NCI-H1694 (cell line): ENCODE results near the gene SLC6A11.

Experiments used
- DNase-seq: peaks from one replicate; lab custom pipeline; 2025; lab: John Stamatoyannopoulos, UW

SLC6A11 gene

DNA sequence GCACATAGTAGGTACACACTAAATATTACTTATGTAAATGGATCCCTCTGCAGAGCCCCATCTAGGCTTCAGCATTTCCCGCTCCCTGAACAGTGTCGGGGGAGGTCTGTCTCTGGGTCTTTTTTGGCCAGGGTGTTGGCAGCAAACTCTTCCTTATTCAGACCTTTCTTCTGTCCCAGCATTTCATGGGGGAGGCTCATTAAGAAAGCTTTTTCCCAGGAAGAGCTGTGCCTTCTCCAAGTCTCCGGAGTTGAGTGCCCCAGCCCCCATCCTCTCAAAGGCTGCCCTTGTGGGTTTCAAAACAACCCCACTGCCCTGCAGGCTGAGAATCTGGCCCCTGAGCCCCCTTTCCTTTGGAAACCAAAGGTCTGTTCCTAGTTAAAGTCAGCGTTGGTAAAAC lies 25.1 kb downstream of the SLC6A11 start:
- DNase-seq = no peak

DNA sequence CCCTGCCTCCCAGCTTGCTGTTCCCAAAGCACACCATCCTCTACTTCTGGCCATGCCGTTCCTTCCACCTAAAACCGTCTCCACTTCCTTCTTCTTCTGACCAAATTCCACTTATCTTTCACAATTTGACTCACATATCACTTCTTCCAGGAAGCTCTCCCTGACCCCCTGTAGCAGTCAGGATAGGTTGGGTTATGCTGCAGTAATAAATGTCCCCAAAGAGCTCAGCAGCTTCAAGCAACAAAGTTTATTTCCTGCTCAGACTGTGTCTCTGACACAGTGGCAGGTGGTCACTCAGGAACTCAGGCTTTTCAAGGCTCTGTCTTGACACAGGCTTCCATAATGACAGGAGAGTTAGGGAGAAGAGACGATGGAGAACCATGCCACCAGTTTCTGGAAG lies 27.4 kb downstream of the SLC6A11 start:
- no peak for DNase-seq

GRCh38 chr3:10845001-10845761 lies 29.2 kb downstream of the SLC6A11 start:
- no peak for DNase-seq

GRCh38 chr3:10845839-10846656 lies 30.0 kb downstream of the SLC6A11 start:
- no peak for DNase-seq

- DNase-seq = no peak
Observed at GRCh38 chr3:10846657-10846975, 30.6 kb downstream of the SLC6A11 start.

- no peak for DNase-seq
Observed at GRCh38 chr3:10848261-10848660, 32.2 kb downstream of the SLC6A11 start.

DNA sequence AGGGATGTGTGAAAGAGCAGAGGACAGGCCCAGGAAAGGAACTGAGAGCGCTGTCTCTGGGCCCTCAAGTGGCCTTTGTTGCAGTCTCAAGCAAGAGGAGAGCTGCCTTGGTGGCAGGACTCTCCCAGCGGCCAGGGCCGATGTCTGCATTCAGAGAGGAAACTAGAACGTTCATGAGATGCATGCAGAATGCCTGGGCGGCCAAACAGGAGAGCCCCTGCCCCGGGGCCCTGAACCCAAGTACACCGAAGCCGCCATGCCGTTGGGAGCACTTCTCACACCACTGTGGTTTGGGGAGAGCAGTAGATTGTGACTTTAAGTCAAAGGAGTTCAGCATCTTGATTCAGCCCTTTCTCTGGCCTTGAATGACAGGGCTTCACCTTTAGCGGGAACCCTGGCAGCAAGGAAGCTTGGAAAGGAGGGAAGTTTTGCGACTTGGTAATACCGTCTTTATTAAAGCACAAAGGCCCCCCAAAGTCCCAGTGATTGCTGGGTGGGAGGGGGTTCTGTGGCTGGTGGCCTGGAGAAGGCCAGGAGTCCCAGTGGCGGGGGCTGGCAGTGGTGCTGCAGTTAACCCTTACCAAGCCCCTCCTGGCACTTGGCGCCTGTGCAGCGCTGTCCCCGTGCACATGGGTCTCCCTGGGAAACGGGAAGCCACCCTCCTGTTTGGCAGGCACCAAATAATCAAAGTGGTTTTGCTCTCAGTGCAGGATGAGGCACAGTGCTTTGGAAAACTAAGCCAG lies 36.2 kb downstream of the SLC6A11 start:
- DNase-seq = no peak

DNA sequence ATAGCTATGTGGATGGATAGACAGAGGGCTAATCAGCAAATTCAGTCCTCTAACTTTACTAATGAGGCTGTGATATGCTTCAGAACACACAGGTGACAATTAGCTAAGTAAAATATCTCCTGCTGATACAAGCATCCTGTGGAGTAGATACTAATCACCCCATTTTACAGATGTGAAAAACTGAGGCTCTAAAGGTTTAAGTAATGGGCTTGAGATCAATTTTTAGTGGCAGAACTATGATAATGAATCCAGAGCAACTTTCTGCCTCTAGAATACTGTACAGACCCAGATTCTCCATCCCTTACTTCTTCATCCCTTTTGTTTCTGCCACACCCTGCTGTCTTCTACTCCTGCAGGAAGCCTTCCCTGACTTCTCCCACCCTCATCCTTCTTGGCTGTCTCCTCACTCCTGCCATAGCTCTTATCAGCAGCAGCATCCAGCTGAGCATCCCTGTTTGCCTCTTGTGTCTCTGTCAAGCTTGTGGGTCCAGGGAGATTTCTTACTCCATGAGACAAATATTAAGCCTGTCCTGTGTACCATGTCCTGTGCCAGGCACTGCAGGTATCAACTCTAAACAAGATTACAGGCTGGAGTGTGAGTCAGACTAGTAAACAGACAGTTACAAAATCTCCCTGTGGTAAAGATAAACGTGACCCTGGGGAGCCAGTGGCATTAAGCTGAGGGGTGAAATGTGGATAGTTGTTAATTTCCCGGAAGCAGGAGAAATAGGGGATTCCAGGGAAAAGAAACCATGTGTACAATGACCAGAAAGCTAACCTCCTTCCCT lies 39.2 kb downstream of the SLC6A11 start:
- no peak for DNase-seq

GRCh38 chr3:10855871-10856662 lies 40.0 kb downstream of the SLC6A11 start:
- no peak for DNase-seq

DNA sequence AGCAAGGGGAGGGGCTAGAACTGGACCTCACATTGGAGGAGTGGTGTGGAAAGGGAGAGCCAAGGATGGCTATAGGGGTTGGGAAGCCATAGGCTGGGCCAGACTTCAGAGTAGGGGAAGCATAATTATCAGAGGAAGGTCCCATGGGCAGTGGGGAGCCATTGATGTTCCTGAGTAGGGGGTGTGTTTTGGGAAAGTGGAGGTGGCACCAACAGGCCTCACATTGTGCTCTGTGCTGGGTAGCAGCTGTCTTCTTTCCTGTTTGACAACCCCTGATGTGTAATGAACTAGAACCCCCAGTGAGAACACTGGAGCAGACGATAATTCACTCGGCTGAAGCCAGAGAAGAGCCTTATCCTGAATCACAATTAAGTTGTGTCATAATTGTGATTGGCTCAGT lies 41.2 kb downstream of the SLC6A11 start:
- no peak for DNase-seq

DNA sequence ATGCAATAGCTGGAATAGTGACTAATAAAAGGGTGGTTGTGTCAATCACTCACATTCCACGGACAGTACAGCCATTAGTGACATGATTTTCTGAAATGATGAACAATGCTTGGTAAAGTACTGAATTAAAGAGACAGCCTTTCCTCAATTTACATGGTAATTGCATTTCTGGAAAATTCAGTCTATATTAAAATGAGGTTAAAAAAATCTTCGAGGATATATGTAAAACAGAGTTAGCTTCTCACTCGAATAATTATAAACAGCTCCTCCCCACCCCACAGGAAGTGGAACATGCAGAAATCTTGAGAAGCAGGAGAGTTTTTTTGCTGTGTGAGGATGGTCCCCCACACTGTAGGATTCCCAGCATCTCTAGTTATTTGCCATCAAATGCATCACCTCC lies 42.1 kb downstream of the SLC6A11 start:
- DNase-seq = no peak

DNA sequence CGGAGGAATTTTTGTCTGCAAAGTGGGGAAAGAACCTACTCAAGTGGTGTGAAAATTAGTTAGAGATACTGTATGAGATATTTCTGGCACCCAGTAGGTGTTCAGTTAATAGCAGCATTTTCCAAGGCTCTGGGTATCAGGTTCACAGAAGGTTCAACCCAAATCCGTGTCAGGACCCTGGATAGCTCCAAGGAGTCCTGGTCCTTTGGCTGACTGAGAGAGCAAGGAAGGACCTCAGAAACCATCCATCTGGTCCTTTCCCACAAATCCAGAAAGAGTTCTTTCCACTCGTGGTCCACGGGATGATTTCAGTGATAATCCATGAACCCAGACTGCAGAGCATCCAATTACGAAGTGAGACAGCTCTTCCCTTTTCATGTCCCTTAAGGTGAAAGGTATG lies 51.4 kb downstream of the SLC6A11 start:
- DNase-seq = no peak

- no peak for DNase-seq
Observed at GRCh38 chr3:10869460-10869859, 53.4 kb downstream of the SLC6A11 start.

DNA sequence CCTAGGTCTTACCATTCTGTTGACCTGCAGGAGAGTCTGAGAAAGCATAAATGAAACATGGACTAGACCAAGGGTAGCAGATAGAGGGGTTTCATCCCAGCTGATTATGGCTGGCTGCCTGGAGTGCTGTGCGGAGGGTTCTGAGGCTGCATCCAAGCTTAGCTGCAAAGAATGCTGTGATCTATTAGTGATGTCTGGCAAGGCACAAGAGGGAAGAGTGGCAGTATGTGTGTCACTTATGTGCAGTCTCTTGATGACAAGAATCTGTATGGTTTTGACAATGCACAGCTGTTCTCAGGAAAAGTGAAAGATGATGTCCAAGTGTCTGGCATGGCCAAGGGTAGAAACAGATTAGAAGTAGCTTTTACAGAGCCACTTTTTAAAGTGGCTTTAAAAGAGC lies 54.3 kb downstream of the SLC6A11 start:
- DNase-seq = no peak

DNA sequence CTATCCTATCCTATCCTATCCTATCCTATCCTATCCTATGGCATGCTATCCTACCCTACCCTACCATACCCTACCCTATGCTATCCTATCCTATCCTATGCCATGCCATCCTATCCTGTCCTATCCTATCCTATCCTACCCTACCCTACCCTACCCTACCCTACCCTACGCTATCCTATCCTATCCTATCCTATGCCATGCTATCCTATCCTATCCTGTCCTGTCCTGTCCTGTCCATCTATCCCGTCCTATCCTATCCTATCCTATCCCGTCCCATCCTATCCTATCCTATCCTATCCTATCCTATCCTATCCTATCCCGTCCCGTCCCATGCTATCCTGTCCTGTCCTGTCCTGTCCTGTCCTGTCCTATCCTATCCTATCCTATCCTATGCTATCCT lies 57.4 kb downstream of the SLC6A11 start:
- no peak for DNase-seq

- no peak for DNase-seq
Observed at GRCh38 chr3:10875914-10876313, 59.9 kb downstream of the SLC6A11 start.

GRCh38 chr3:10876661-10877060 lies 60.6 kb downstream of the SLC6A11 start:
- DNase-seq = no peak

GRCh38 chr3:10882851-10883250 lies 66.8 kb downstream of the SLC6A11 start:
- no peak for DNase-seq

DNA sequence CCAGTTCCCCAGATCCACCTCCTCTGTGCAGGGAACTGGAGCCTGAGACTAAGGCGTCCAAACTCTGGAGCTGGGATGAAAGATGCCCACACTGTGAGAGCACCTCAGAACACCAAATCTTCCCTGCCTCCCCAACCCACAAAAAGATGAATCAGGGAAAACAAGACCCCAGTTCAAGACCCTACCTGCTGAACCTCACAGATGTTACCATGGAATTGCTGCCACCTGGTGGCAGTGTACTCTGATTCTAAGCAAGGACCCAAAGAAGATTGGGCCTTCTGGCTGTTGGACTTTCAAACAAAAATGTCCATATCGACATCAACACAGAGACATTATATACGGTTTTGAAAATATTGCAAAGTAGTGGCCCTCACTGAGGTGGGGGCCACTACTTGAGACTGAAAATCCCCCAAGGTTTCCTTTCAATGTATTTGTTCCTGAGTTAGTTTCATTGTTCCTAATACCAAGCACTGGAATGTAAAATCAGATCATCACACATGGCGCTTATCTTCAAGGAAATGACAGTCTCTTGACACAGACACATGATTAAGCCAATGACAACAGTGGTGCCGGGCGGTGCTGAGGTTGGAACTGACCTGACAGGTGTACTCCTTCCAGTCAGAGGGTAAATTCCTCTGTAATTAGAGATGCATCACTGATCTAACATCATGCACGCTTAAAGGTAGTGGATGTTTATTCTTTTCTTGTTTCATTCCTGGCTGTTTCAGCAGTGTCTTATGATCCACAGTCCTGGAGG lies 67.6 kb downstream of the SLC6A11 start:
- DNase-seq = no peak

DNA sequence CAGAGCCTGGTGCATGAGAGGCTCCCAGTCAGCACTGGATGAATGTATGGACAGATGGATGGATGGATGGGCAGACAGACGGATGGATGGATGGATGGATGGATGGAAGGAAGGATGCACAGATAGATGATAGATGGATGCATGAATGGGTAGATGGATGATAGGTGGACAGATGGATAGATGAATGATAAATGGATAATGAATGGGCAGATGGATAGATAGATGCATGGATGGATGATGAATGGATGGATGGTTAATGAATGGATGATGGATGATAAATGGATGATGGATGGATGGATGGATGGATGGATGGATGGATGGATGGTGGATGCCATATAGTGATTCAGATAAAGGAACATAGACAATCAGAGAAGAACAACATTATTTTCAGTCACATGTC lies 71.0 kb downstream of the SLC6A11 start:
- DNase-seq = no peak
